ENCODE results near the gene MRPL2.

MRPL2 gene

DNA sequence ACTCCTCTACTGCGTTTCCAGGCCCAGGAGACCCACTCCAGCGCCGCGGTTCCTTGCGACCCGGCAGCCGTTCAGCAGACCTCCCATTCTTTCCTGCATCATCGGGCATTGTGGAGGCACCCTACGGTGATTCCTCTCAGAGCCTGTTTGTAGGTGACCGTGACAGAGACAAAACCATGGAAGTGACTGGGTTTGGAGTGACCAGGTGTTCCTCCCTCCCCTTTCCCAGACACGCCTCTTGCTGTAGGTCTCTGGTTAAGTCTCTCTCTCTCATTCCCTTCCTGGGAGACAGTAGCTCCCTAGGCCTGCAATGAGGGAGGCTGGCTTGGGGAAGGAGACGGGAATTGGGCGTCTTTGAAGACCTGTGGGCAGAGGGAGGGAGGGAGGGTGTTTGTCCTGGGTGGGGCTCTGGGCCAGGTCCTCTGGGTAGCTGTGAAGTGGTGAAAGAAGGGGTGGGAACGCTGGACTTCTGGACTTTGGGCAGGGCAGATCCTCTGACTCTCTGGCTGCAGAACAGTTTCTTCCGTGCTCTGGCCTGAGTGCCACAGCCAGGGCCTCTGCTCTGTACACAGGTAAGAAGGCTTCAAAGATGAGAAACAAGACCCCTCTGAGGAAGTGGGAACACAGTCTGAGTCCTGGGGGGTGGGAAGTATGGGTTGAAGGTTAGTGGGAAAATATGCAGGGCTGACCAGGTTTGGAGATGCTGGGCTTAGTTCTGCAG, 960 bp upstream of the MRPL2 start:
- peak in 1 of 2 donors; percentile 65 for DNase-seq
- Histone ChIP-seq H3K36me3 (peaks cover 0 to 60% (median 35%) of the 10 kb centered on the region in 3 donors), H3K4me1 (peaks cover 4 to 30% (median 21%) of the 10 kb centered on the region in 4 donors), H3K4me3 (peak overlapping the region; percentile 76 to 92), H3K9me3 (no peaks in the 10 kb centered on the region), H3K27me3 (no peaks in the 10 kb centered on the region), H3K27ac (peak overlapping the region; percentile 83 to 91)
- TF ChIP-seq, protein P1, sequence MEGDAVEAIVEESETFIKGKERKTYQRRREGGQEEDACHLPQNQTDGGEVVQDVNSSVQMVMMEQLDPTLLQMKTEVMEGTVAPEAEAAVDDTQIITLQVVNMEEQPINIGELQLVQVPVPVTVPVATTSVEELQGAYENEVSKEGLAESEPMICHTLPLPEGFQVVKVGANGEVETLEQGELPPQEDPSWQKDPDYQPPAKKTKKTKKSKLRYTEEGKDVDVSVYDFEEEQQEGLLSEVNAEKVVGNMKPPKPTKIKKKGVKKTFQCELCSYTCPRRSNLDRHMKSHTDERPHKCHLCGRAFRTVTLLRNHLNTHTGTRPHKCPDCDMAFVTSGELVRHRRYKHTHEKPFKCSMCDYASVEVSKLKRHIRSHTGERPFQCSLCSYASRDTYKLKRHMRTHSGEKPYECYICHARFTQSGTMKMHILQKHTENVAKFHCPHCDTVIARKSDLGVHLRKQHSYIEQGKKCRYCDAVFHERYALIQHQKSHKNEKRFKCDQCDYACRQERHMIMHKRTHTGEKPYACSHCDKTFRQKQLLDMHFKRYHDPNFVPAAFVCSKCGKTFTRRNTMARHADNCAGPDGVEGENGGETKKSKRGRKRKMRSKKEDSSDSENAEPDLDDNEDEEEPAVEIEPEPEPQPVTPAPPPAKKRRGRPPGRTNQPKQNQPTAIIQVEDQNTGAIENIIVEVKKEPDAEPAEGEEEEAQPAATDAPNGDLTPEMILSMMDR (IDR thresholded peaks at IDR 0.05) = no peak
- intact Hi-C loops (cut with DNase I; ENCODE audit: low total_unique reads) = no loop called here

DNA sequence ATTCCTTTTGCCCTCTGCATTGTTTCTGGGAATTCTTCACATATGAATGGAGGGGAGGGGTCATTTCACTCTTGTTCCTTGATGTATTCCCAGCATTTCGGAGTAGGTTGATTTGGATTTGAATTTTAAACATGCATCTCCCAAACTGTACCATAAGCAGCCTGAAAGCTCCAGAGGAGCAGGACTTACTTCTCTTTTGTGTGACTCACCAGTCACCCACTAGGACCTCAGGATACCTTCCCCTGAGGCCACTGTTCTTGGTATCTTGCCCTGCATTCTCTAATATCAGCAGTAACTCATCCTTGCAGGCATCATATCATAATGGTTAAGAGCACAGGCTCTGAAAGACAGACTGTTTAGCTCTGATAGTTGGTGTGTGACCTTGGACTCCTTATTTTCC, 703 bp downstream of the MRPL2 start:
- H3K36me3 ChIP-seq = peaks cover 0 to 45% (median 35%) of the 10 kb centered on the region in 3 donors

DNA sequence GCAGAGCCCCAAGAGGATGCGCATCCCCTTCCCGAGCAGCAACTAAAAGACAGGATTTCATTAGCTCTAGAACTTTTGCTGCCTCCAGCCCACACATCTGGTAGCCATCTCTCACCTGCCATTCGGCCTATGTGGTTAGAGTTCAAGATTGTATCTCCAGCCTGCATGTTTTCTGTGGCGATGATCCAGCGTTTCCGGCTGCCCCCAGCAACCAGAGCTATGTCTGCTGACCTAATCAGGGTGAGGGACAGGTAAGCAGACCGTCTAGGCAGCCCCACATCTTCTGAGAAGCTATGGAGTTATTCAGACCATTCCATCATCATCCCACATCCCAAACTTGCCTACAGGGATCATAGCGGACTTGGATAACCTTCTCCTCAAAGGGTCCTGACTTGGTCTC, 3.3 kb downstream of the MRPL2 start:
- H3K27ac ChIP-seq = no peak overlapping the region
- TF ChIP-seq, protein P1 (IDR thresholded peaks at IDR 0.05) = no peak
- H3K27me3 ChIP-seq = no peaks in the 10 kb centered on the region
- no peak for DNase-seq
- H3K9me3 ChIP-seq = no peaks in the 10 kb centered on the region
- intact Hi-C loops (cut with DNase I; ENCODE audit: low total_unique reads) = no loop called here
- H3K4me3 ChIP-seq = no peak overlapping the region
- H3K4me1 ChIP-seq = peaks cover 4 to 45% (median 28%) of the 10 kb centered on the region in 4 donors
- H3K36me3 ChIP-seq = peaks cover 0 to 32% (median 25%) of the 10 kb centered on the region in 3 donors

More for the DNA sequence above, 703 bp downstream of the MRPL2 start:
- Histone ChIP-seq H3K4me1 (peaks cover 4 to 34% (median 25%) of the 10 kb centered on the region in 4 donors), H3K27me3 (no peaks in the 10 kb centered on the region), H3K9me3 (no peaks in the 10 kb centered on the region), H3K27ac (peak overlapping the region; percentile 83 to 91), H3K4me3 (peak overlapping the region; percentile 76 to 92)
- no peak for DNase-seq
- TF ChIP-seq, protein P1 (IDR thresholded peaks at IDR 0.05) = no peak
- intact Hi-C loops (cut with DNase I; ENCODE audit: low total_unique reads) = no loop called here

DNA sequence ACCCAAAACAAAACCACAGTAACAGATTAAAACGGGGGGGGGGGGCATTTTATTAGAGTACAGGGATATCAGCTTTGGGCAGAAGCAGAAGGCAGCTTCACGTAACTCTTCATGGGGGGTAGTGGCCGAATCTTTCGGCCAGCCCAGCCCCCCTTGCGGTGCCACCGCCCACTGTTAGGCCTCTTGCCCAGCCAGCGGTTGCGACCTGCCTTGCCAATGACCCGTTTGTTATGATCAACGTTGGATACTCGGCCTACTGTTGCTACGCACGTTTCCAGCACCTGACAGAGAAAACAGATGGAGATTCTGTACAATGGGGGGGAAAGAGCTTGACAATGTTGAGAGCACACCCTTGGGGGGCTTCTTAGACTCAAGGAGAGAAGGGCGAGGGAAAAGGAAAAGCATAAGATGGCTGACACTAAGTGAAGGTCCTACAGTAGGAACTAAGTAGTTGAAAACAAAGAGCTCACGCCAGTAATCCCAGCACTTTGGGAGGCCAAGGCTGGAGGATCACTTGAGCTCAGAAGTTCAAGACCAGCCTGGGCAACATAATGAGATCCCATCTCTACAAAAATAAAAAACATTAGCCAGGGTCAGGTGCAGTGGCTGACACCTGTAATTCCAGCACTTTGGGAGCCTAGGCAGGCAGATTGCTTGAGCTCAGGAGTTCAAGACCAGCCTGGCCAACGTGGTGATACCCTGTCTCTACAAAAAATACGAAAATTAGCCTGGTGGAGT, 4.9 kb downstream of the MRPL2 start:
- intact Hi-C loops (cut with DNase I; ENCODE audit: low total_unique reads) = loop anchor here (5.0 kb wide), 1 partner anchor 42 kb away; the partner anchor contains the start of genes KLHDC3 and MEA1
- TF ChIP-seq, protein P1 (IDR thresholded peaks at IDR 0.05) = no peak
- H3K4me1 ChIP-seq = peaks cover 4 to 35% (median 20%) of the 10 kb centered on the region in 4 donors
- H3K36me3 ChIP-seq = peaks cover 0 to 43% (median 33%) of the 10 kb centered on the region in 3 donors
- peak overlapping the region; percentile 64 for H3K4me3 ChIP-seq
- peak overlapping the region; percentile 86 to 95 for H3K27ac ChIP-seq
- no peaks in the 10 kb centered on the region for H3K27me3 ChIP-seq
- DNase-seq = no peak
- no peaks in the 10 kb centered on the region for H3K9me3 ChIP-seq

DNA sequence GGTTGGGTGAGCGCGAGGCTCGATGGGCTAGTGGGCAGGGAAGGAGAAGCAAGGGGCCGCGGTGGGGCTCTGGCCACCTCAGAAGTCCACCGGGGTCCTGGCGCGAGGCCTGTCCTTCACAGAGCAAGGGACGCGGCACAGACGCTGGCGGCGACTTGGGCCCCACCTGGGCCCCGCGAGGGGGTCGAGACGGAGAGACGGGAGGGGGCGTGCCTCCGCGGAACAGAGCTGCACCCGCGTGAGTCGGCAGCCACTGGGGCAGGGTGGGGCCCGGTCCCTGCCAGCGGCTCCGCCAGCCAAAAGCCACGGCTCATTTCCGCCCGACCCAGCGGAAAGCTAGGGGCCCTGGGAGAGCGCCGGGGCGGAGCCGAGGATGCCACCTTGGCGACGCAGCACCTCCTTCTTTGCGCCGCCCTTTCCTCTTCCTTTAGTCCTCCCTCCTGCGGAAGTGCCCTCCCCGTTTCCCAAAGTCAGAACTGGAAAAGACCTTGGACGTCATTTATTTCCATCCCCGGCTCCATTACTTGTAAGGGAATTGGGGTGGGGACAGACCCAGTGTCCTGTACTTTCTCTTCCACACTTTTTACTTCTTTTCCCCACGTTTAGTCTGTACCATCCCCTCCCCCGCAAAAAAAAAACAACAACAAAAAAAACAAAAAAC, 5.6 kb downstream of the MRPL2 start, which contains the start of gene CUL7:
CUL7 (minus strand) TSS at position 307 of the 661 bp plus-strand sequence. CDS start 1,063 bp downstream, outside the sequence.
- no peaks in the 10 kb centered on the region for H3K9me3 ChIP-seq
- peak within 1 kb of the TSS; percentile 64 for H3K4me3 ChIP-seq
- DNase-seq = peak; percentile 93 to 96
- TF ChIP-seq, protein P1 (IDR thresholded peaks at IDR 0.05) = no peak
- peaks cover 3 to 31% (median 18%) of the 10 kb centered on the region in 4 donors for H3K4me1 ChIP-seq
- H3K27me3 ChIP-seq = no peaks in the 10 kb centered on the region
- peaks cover 0 to 50% (median 36%) of the 10 kb centered on the region in 3 donors for H3K36me3 ChIP-seq
- H3K27ac ChIP-seq = peak within 1 kb of the TSS; percentile 86 to 95
- intact Hi-C loops (cut with DNase I; ENCODE audit: low total_unique reads) = loop anchor here (5.0 kb wide), 1 partner anchor 41 kb away; the partner anchor contains the start of genes KLHDC3 and MEA1
